K562 (cell line): ENCODE measurements around the gene RPS6KL1. TPM values are rescaled to one million over a fixed set of nuclear protein-coding genes. Genes with fewer than 3 reads are reported as not detected.

ENCODE experiments used
- ATAC-seq: fragments of 200-7000 bp; cut with Tn5 transposase; 3 replicates; pipeline ENCODE4 v1.9.1; 2020; ENCODE audit warnings: moderate library complexity
- BruUV-seq: library from RNA; stranded (reverse); fragments of 400-500 nt; replicated peaks from 2 replicates; lab custom pipeline; 2021; lab: Mats Ljungman, UMichigan
- CTCF ChIA-PET: fragments of 300-600 bp; formaldehyde crosslinking; extraction: SDS; loops from one replicate; lab custom pipeline; 2021; ENCODE audit warnings: low intra/inter-chr PET ratio; lab: Yijun Ruan, JAX
- POLR2A ChIA-PET: fragments of 300-600, 350-650 bp; sonication (Branson Sonifier 250); formaldehyde crosslinking; extraction: SDS; loops from one replicate; lab custom pipeline; 2021; ENCODE audit warnings: antibody characterized with exemption, inconsistent platforms; lab: Yijun Ruan, JAX
- DNase-seq, 4 experiments: peaks; one replicate each; pipeline versions ENCODE4 v3.0.0 to v3.0.0-alpha.2; 2011 to 2018; ENCODE audit warnings: low spot score in 3 of 4, mixed read lengths in 3 of 4; ENCODE audit errors: extremely low read depth in 1 of 4
- FAIRE-seq: peaks from 2 replicates; lab custom pipeline; 2011; peaks lifted over from hg19 to GRCh38; lab: Jason Lieb, UNC
- H2AFZ ChIP-seq: 2 replicates; pipeline ENCODE4 v1.6.0; 2011; ENCODE audit warnings: low read depth, low read length, control low read depth, inconsistent platforms
- H3K27ac ChIP-seq: fragments of 200-600 bp; 3 replicates; pipeline ENCODE4 v1.8.0; 2011; ENCODE audit warnings: low read depth, mild to moderate bottlenecking, control low read depth, inconsistent platforms, low read length, moderate library complexity, mixed read lengths; ENCODE audit errors: extremely low read depth
- H3K27me3 ChIP-seq, 2 experiments: fragments of 300-600 bp in 1 of 2; 2 replicates in 1 of 2; 3 replicates in 1 of 2; pipeline versions ENCODE4 v1.6.0 to v1.8.0; 2011; ENCODE audit warnings: inconsistent platforms in 2 of 2, low read length in 2 of 2, mild to moderate bottlenecking in 1 of 2, mixed read lengths in 1 of 2, moderate library complexity in 1 of 2; ENCODE audit not compliant: control insufficient read depth in 2 of 2, insufficient read depth in 2 of 2
- H3K36me3 ChIP-seq: fragments of 300-600 bp; 3 replicates; pipeline ENCODE4 v1.8.0; 2011; ENCODE audit warnings: mild to moderate bottlenecking, low read length, inconsistent platforms; ENCODE audit not compliant: control insufficient read depth, insufficient read depth
- H3K4me1 ChIP-seq, 2 experiments: fragments of 200-600 bp in 1 of 2; replicated peaks in 1 of 2; 2 replicates in 1 of 2; 3 replicates in 1 of 2; pipeline versions ENCODE4 v1.5.1 to v1.8.0; 2011; ENCODE audit warnings: inconsistent platforms in 2 of 2, low read length in 2 of 2, mild to moderate bottlenecking in 1 of 2, mixed read lengths in 1 of 2, moderate library complexity in 1 of 2; ENCODE audit not compliant: control insufficient read depth in 2 of 2, insufficient read depth in 2 of 2
- H3K4me2 ChIP-seq: 2 replicates; pipeline ENCODE4 v1.6.1; 2011; ENCODE audit warnings: low read length, control low read depth, inconsistent platforms, mixed read lengths; ENCODE audit not compliant: insufficient read depth
- H3K4me3 ChIP-seq: fragments of 200-600 bp; sonication (generic), shearing (Covaris generic); 2 replicates; pipeline ENCODE4 v1.5.1; 2016; ENCODE audit warnings: control low read depth, inconsistent platforms
- H3K79me2 ChIP-seq: fragments of 200-600 bp; 3 replicates; pipeline ENCODE4 v1.8.0; 2011; ENCODE audit warnings: low read length, inconsistent platforms; ENCODE audit not compliant: control insufficient read depth, insufficient read depth
- H3K9ac ChIP-seq, 2 experiments: 2 replicates each; pipeline versions ENCODE4 v1.6.0 to v1.6.1; 2011; ENCODE audit warnings: low read depth in 2 of 2, low read length in 2 of 2, control low read depth in 1 of 2, inconsistent platforms in 1 of 2, mild to moderate bottlenecking in 1 of 2, mixed read lengths in 1 of 2; ENCODE audit not compliant: insufficient read depth in 1 of 2
- H3K9me1 ChIP-seq: one replicate; pipeline ENCODE4 v1.6.0; 2011; ENCODE audit warnings: inconsistent platforms, mild to moderate bottlenecking, low read length, moderate library complexity; ENCODE audit not compliant: control insufficient read depth, insufficient read depth
- H3K9me3 ChIP-seq: replicated peaks from 2 replicates; pipeline ENCODE4 v1.5.1; 2011; ENCODE audit warnings: low read depth, low read length, inconsistent platforms; ENCODE audit not compliant: control insufficient read depth, insufficient read depth
- H4K20me1 ChIP-seq: replicated peaks from 2 replicates; pipeline ENCODE4 v1.6.1; 2011; ENCODE audit warnings: low read length, inconsistent platforms, mixed read lengths; ENCODE audit not compliant: control insufficient read depth, insufficient read depth
- FIP1L1 ChIP-seq: fragments of 200-400 bp; formaldehyde crosslinking; IDR thresholded peaks from 2 replicates; pipeline ENCODE4 v1.6.1; 2018; ENCODE audit warnings: mild to moderate bottlenecking, low read depth, low read length; ENCODE audit not compliant: poor library complexity, severe bottlenecking
- GABPB2 ChIP-seq: fragments of 250-450 bp; sonication (Bioruptor Pico); conservative IDR thresholded peaks from 2 replicates; pipeline ENCODE4 v1.5.1; 2021; ENCODE audit warnings: mild to moderate bottlenecking
- HDGF ChIP-seq: fragments of 450-650 bp; IDR thresholded peaks from 2 replicates; pipeline ENCODE4 v1.6.1; 2016
- NR2C1 ChIP-seq, 2 experiments: fragments of 450-650 bp; IDR thresholded peaks; 2 replicates each; pipeline ENCODE4 v1.6.1; 2017; ENCODE audit warnings: mild to moderate bottlenecking in 2 of 2, antibody characterized with exemption in 1 of 2, inconsistent platforms in 1 of 2, missing compliant biosample characterization in 1 of 2, missing genetic modification characterization in 1 of 2
- PHTF2 ChIP-seq: fragments of 250-450 bp; sonication (Bioruptor Pico); IDR thresholded peaks from 2 replicates; pipeline ENCODE4 v1.5.0; 2021; ENCODE audit warnings: mild to moderate bottlenecking
- SRSF1 ChIP-seq: fragments of 200-400 bp; formaldehyde crosslinking; IDR thresholded peaks from 2 replicates; pipeline ENCODE4 v1.6.1; 2017; ENCODE audit warnings: mild to moderate bottlenecking, low read depth, low read length, moderate library complexity
- U2AF1 ChIP-seq: fragments of 200-400 bp; formaldehyde crosslinking; optimal IDR thresholded peaks from 2 replicates; pipeline ENCODE3; 2017; ENCODE audit warnings: mild to moderate bottlenecking, low read depth, low read length, moderate library complexity
- ZNF197 ChIP-seq: fragments of 200-800 bp; sonication (Bioruptor generic); IDR thresholded peaks from 2 replicates; pipeline ENCODE4 v1.6.1; 2016; ENCODE audit warnings: low read depth, missing genetic modification characterization, missing compliant biosample characterization
- ZNF561 ChIP-seq: fragments of 450-650 bp; formaldehyde crosslinking; conservative IDR thresholded peaks from 2 replicates; pipeline ENCODE4 v1.4.0; 2020; ENCODE audit warnings: mild to moderate bottlenecking, moderate library complexity
- WGBS: fragments of 100-300 bp; shearing (Covaris generic); methylation state at CpG from one replicate; pipeline ENCODE4 v1.1.6; 2016; ENCODE audit warnings: low coverage, mixed read lengths; ENCODE audit not compliant: insufficient coverage; ENCODE audit errors: missing lambda C conversion rate; 5-methylcytosine and 5-hydroxymethylcytosine counted together
- in situ Hi-C: fragments of 300-500 bp; cut with MboI; formaldehyde crosslinking; loops from 4 replicates; pipeline ENCODE4 v1.15.0; 2018; ENCODE audit warnings: inconsistent platforms, mixed read lengths
- intact Hi-C: fragments of 100-400 bp; cut with micrococcal nuclease; formaldehyde crosslinking; loops from 2 replicates; pipeline ENCODE4 v1.14.2; 2022
- polyA plus RNA-seq, 8 experiments: library from polyadenylated mRNA; depleted of rRNA in 4 of 8; stranded (reverse) in 5 of 8; unstranded in 3 of 8; fragments of >200 nt; fragmentation: Nextera tagmentation in 2 of 8; fragmentation: Illumina TruSeq in 1 of 8; extraction: Ambion mirVana in 2 of 8; extraction: Trizol in 1 of 8; gene quantifications; 2 replicates each; pipeline versions ENCODE4 v1.2.1 to v1.2.3, GENCODE V29; 2011 to 2014; ENCODE audit warnings: inconsistent platforms in 1 of 8, missing spikeins in 1 of 8
- total RNA-seq, 7 experiments: library from RNA; depleted of rRNA in 6 of 7; stranded (reverse); fragments of >200 nt in 6 of 7; fragmentation: Illumina TruSeq in 2 of 7; extraction: Trizol in 2 of 7; gene quantifications; 2 replicates each; pipeline versions ENCODE4 v1.2.1 to v1.2.3, GENCODE V29; 2011 to 2021; ENCODE audit warnings: low replicate concordance in 1 of 7
- TF ChIP-seq, protein P1 (sequence below): fragments of 450-650 bp; formaldehyde crosslinking; IDR thresholded peaks from 2 replicates; pipeline ENCODE4 v1.4.0; 2020; ENCODE audit warnings: mild to moderate bottlenecking, moderate library complexity
- TF ChIP-seq, protein P2 (sequence below): fragments of 450-650 bp; formaldehyde crosslinking; IDR thresholded peaks from 2 replicates; pipeline ENCODE4 v1.4.0; 2020; ENCODE audit warnings: mild to moderate bottlenecking, moderate library complexity

RPS6KL1 gene
- total and polyA plus RNA-seq, 9 of the 15 experiments (the other 6 are each of a cell fraction or from before 2014, with no cell fraction given) = 0.91 to 15.5 (median 8.1) TPM

DNA sequence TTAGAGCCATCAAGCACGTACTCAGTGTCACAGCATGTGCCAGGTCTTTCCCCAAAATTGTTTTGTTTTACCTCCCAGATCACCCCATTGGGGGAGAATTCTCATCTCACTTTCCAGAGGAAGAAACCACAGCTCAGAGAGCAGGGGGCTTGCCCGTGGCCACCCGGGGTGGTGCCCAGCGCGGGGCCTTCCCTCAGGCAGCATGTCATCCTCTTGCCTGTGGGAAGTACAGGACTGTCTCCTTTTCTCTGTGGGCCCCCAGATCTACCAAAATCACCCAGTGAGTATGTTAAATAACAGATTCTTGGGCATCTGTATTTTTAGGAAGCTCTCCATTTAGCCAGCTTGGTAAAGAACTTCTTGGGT lies 5.9 kb downstream of the RPS6KL1 start:
- ATAC-seq = no peak
- Histone ChIP-seq H3K79me2 (no peaks in the 10 kb centered on the region), H3K36me3 (no peaks in the 10 kb centered on the region), H3K9ac (peak overlapping the region in 1 of 2 experiments; percentile 52; a peak in 1 of 4 replicates)
- CTCF ChIA-PET = no interaction called here
- TF ChIP-seq GABPB2 (CRISPR knock-in tag) = no peak
- TF ChIP-seq HDGF = no peak
- TF ChIP-seq ZNF197 (CRISPR knock-in tag) = no peak
- no peak for TF ChIP-seq NR2C1 (IDR thresholded peaks at IDR 0.05)
- TF ChIP-seq NR2C1 (tag; IDR thresholded peaks at IDR 0.05) = no peak
- no peak for TF ChIP-seq SRSF1
- TF ChIP-seq, protein P1, sequence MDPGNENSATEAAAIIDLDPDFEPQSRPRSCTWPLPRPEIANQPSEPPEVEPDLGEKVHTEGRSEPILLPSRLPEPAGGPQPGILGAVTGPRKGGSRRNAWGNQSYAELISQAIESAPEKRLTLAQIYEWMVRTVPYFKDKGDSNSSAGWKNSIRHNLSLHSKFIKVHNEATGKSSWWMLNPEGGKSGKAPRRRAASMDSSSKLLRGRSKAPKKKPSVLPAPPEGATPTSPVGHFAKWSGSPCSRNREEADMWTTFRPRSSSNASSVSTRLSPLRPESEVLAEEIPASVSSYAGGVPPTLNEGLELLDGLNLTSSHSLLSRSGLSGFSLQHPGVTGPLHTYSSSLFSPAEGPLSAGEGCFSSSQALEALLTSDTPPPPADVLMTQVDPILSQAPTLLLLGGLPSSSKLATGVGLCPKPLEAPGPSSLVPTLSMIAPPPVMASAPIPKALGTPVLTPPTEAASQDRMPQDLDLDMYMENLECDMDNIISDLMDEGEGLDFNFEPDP (CRISPR knock-in tag) = no peak
- no peak for TF ChIP-seq ZNF561 (CRISPR knock-in tag)
- no peak for TF ChIP-seq U2AF1
- no peak for TF ChIP-seq FIP1L1
- no peak for TF ChIP-seq PHTF2 (CRISPR knock-in tag)
- TF ChIP-seq, protein P2, sequence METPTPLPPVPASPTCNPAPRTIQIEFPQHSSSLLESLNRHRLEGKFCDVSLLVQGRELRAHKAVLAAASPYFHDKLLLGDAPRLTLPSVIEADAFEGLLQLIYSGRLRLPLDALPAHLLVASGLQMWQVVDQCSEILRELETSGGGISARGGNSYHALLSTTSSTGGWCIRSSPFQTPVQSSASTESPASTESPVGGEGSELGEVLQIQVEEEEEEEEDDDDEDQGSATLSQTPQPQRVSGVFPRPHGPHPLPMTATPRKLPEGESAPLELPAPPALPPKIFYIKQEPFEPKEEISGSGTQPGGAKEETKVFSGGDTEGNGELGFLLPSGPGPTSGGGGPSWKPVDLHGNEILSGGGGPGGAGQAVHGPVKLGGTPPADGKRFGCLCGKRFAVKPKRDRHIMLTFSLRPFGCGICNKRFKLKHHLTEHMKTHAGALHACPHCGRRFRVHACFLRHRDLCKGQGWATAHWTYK = no peak
- TF ChIP-seq, all 486 proteins: peak for 0
- Histone ChIP-seq H4K20me1 (no peaks in the 10 kb centered on the region), H3K4me2 (no peak overlapping the region), H3K9me3 (no peaks in the 10 kb centered on the region), H3K9me1 (no peaks in the 10 kb centered on the region), H3K4me1 (peaks cover 0 to 17% of the 10 kb centered on the region in 2 experiments; a peak in 3 of 5 replicates), H2AFZ (no peak overlapping the region), H3K4me3 (no peak overlapping the region), H3K27ac (no peak overlapping the region), H3K27me3 (no peaks in the 10 kb centered on the region)
- intact Hi-C loops (loop anchor here (10.0 kb wide), 1 partner anchor 388 kb away; no protein-coding TSS in a partner anchor), in situ Hi-C loops (loop anchor here (10.0 kb wide), 1 partner anchor 158 kb away; no protein-coding TSS in a partner anchor)
- DNase-seq (no peak), FAIRE-seq (no peak)
- POLR2A ChIA-PET = interaction anchor here (0.7 to 1.2 kb wide), 3 partner anchors 12 to 357 kb away, joined by 3 to 5 read pairs (median 3); no protein-coding TSS in a partner anchor
- BruUV-seq = no TSS peak
- 88% methylated on average over 1 of the region's 5 CpGs for WGBS
